AG09319 (cell line): ENCODE measurements around the gene NPTXR.

Experiments used
- DNase-seq: peaks from one replicate; pipeline ENCODE4 v3.0.0-alpha.2; 2010; ENCODE audit warnings: low read depth; ENCODE audit errors: extremely low read depth
- TF ChIP-seq, protein P1 (sequence below): IDR thresholded peaks from 2 replicates; pipeline ENCODE4 v1.5.1; 2011; ENCODE audit warnings: low read depth, mild to moderate bottlenecking, inconsistent platforms, low read length, moderate library complexity

Gene NPTXR

DNA sequence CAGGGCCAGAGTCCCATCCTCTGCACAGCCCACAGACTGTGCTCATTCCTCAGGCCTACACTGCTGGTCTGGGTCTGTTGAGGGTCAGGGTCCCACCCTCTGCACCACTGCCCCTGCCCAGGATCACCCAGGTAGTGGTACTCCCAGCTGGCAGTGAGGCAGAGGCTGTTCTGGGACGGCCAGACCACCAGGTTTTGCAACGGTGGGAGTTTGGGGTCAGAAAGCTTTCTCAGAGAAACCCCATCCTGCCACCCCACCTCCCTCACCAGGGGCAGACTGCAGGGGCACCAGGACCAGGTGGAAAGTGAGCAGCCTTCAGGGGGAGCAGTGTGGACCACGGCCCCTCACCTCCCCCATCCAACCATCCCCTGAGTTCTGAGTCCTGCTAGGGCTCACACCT, 10.8 kb downstream of the NPTXR start:
- no peak for DNase-seq
- TF ChIP-seq, protein P1, sequence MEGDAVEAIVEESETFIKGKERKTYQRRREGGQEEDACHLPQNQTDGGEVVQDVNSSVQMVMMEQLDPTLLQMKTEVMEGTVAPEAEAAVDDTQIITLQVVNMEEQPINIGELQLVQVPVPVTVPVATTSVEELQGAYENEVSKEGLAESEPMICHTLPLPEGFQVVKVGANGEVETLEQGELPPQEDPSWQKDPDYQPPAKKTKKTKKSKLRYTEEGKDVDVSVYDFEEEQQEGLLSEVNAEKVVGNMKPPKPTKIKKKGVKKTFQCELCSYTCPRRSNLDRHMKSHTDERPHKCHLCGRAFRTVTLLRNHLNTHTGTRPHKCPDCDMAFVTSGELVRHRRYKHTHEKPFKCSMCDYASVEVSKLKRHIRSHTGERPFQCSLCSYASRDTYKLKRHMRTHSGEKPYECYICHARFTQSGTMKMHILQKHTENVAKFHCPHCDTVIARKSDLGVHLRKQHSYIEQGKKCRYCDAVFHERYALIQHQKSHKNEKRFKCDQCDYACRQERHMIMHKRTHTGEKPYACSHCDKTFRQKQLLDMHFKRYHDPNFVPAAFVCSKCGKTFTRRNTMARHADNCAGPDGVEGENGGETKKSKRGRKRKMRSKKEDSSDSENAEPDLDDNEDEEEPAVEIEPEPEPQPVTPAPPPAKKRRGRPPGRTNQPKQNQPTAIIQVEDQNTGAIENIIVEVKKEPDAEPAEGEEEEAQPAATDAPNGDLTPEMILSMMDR = no peak

DNA sequence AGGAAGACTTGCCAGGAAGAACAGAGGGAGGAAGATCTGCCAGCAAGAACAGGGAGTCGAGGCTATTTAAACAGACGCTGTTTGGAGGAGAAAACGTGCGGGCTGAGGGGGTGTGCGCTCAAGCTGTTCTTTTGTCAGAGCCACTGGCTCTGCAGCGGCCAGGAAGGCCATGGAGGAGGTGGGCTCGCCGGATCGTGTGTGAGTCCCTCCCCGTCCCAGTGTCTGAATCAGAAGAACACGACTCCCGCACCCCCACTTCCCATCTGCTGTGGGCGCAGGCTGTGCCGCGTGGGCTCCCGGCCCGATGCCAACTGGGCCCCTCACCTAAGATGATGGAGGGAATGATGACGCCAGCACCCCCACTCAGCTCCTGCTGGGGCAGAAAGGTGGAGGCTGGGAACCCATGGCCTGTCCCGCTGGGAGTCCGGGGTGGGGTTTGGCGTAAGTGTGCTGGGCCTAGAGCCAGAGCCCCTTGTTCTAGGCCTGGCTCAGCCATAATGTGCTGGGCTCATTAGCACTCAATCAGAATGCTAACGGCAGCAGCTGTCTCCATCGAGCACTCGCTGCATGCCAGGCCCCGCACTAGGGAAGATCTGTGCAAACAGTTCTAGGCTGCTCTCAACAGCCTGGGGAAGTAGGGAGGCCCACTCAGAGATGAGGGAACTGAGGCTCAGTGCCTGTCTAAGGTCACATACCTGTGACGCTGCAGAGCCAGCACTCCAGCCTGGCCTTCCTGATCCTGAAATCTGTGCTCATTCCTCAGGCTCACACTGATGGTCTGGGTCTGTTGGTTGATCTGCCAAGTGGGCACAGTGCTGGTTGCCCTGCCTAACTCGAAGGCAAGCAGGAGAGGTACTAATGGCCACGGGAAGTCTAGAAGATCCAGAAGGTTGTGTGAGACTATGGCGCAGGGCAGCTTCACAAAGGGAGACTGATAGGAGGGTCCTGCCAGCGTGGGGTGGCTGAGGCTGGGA, 11.5 kb downstream of the NPTXR start:
- TF ChIP-seq, protein P1 = no peak
- no peak for DNase-seq

DNA sequence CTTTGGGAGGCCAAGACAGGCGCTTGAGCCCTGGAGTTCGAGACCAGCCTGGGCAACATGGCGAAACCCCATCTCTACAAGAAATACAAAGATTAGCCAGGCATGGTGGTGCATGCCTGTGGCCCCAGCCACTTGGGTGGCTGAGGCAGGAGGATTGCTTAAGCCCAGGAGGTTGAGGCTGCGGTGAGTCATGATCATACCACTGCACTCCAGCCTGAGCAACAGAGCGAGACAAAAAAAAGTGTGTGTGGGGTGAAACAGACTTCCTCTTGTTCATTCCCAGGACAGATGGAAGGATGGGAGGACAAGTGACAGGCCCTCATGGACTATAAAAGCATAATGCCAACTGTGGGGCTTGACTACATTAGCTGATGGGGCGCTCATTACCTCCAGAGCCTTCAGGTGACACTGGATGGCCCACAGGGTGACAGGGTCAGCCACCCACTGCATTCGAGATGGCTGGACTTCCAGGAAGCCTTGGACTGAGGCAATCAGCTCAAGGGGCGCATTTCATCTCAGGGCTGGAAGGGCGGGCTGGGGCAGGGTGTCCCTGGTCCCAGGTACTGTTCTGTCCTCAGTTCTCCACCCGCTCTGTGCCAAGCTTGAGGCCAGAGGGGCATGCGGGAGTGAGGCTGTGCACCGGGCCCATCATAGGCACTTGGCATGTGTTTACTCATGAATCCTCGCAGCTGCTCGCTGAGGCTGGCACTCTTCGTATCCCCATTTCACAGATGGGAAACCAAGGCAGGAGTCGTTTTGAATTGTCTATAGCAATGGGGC, 12.5 kb downstream of the NPTXR start:
- no peak for DNase-seq
- TF ChIP-seq, protein P1 = no peak

DNA sequence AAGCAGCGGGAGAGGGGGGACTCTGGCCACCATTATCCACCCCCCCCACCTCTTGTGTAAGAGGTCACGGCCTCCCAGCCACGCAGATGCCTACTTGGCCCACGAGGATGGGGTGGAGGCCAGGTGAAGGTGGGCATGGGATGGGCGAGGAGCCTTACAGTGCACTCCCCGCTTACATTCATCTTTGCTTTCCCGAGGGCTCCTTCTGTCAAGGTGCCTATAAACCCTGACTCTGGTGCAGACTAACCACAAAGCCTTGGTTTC, 13.1 kb downstream of the NPTXR start:
- DNase-seq = no peak
- TF ChIP-seq, protein P1 = no peak

DNA sequence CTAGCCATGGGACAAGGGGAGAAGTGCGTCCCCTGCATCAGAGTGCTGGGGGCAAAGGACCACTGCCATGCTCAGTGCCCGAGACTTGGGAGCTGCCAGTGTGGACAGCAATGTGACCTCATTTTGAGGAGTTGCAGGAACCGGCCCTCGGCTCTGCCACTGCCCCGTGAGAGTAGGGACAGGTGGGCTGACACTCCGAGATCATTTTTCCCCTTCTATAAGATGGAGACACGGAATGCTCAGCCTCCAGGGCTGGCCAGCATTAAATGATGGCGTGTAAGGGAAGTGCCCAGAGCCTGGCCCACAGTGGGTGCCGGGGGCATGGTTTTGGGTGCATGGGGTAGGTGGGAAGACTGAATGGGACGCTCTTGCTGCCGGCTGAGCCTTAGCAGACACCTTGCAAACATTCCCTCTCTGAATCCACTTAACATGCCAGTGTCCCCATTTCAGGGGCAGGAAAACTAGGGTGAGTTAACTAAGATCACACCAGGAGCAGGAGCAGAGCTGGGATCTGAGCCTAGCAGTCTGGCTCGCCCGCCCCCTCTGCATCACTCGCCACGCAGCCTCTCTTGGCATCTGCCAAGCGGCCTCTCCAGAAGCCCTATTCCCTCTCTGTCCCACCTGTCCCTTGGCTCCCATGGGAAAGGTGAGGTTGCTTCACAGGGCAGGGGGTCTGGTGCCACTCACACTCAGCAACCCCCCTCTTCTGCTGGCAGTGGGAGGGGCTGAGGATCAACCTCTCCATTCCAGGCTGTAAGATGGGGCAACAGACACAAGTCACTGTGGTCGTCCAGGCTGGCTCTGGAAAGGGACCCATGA, 13.6 kb downstream of the NPTXR start:
- TF ChIP-seq, protein P1 = no peak
- no peak for DNase-seq

DNA sequence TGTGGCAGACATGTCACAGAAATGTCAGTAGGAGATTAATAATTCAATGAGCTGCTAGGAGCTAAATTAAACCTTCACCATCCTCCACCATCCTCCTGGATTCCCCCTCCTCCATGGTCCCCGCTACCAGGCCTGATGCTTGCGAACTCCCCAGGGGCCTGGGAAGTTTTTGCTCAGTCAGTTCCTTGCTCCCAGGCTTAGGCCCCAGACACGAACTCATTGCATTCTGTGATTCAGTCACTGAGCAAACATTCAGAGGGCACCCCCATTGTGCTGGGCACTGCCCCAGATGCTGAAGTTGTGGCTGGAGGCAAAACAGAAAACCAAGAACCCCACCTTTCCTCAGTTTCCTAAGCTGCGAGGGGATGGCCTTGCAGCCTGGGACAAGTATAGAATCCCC, 14.3 kb downstream of the NPTXR start:
- DNase-seq = no peak
- TF ChIP-seq, protein P1 = no peak
